AML-193 (cell line): ENCODE data around the gene TPP1.
A peak's percentile ranks its signal among the peaks of the same experiment; 100 is the strongest.

Source experiments
- DNase-seq, 2 experiments: peaks; one replicate each; lab custom pipeline; 2025; lab: John Stamatoyannopoulos, UW

TPP1 gene

GRCh38 chr11:6646918-6647679, 27.9 kb upstream of the TPP1 start:
- peak; percentile 68 to 72 for DNase-seq

- no peak for DNase-seq
Measured at GRCh38 chr11:6646576-6646917, 27.3 kb upstream of the TPP1 start.

GRCh38 chr11:6646071-6646470, 26.8 kb upstream of the TPP1 start:
- no peak for DNase-seq

DNA sequence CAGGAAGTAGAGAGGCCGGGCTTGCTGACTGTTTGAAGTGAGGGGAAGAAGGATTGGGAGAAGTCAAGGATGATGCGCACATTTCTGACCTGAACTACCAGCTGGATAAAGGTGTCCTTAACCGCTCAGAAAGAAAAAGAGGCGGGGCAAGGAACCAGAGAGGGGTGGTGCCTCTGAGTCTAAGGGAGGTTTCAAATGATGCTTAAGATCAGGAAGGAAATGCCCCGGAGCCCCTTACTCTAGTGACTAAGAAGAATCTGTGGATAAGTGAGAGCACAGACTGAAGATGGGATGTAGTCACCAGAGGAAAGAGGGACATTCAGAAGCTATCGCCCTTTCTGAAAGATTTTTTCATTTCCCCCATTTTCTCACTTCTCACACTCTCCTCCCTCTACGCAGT, 23.7 kb upstream of the TPP1 start:
- DNase-seq: no peak

DNA sequence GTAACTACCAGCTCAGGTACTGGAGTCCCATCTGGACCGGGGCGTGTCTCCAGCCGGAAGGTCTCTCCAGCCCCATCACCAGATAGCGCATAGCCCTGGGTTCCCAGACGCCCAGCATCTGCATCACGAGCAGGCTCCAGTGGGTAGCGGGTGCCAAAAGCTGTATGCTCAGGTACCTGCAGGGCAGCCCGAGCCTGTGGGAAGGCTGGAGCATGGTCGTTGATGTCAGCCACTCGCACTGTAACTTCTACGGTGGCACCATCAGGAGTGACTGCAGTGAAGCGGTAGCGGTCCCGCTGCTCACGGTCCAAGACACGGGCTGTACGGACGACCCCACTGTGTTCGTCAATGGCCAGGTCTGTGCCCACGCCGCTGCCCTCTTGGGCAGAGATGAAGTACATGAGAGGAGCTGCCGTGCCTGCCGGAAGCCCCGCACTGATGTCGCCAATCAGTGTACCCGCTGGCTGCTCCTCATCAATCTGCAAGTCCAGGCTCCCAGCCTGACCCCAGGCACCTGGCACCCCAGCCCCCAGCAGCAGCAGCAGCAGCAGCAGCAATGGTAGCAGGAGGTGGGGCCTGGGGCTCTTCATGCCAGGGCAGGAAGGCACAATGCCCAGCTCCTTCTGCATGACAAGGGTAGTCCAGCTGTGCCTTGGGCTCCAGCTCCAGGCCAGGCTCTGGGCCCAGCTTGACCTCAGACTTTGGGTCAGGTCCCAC, 21.9 kb upstream of the TPP1 start:
- no peak for DNase-seq

DNA sequence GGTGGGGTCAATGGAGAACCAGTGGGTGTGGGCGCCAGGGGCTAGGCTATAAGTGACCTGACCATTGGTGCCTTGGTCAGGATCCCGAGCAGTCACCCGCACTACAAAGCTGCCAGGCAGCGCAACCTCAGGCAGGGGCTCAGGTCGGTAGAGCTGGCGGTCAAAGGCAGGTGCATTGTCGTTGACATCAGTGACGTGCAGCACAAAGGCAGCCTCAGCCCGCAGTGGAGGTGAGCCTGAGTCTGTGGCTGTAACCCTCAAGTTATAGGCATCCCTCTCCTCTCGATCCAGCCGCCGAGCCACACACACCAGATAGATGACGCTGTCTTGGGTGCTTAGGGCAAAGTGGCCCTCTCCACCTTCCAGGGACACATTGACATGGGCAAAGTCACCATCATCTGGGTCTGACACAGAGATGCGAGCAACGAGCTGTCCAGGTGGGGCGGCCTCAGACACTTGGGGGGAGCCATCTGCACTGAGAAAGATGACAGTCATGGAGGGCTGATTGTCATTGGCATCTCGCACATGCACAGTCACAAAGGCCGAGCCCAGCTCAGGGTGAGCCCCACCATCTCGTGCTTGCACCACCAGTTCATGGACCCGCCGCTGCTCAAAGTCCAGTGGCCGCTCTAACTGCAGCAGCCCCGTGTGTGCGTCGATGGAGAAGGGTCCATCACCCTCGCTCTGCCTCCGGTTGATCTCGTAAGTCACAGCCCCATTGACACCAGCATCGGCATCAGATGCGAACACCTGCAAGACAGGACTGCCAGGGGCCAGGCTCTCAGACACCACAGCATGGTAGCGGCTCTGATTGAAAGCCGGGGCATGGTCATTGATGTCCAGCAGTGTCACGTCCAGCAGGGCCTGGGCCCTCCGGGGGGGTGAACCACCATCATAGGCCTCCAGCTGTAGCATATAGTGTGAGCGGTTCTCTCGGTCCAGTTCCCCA, 21.1 kb upstream of the TPP1 start:
- DNase-seq: no peak

DNA sequence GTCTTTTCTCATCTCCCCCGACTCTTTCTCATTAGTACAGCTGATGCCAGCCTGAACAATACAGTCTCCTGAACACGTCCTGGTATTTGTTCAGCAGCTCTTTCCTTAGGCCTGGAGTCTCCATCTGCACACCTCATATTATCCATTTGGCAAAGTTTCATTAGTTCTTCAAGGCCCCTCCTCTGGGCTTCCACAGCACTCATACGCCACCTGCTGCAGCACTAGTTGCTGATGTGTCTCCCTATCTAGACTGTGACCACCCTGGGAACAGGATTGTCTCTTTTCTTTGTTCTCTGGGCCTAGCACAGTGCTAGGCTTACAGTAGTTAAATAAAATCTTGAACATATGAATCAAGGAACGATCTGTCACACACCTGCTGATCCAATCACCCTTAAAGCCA, 19.2 kb upstream of the TPP1 start:
- DNase-seq: no peak

GRCh38 chr11:6637871-6638270, 18.6 kb upstream of the TPP1 start:
- no peak for DNase-seq

GRCh38 chr11:6636480-6636879, 17.3 kb upstream of the TPP1 start:
- no peak for DNase-seq

DNA sequence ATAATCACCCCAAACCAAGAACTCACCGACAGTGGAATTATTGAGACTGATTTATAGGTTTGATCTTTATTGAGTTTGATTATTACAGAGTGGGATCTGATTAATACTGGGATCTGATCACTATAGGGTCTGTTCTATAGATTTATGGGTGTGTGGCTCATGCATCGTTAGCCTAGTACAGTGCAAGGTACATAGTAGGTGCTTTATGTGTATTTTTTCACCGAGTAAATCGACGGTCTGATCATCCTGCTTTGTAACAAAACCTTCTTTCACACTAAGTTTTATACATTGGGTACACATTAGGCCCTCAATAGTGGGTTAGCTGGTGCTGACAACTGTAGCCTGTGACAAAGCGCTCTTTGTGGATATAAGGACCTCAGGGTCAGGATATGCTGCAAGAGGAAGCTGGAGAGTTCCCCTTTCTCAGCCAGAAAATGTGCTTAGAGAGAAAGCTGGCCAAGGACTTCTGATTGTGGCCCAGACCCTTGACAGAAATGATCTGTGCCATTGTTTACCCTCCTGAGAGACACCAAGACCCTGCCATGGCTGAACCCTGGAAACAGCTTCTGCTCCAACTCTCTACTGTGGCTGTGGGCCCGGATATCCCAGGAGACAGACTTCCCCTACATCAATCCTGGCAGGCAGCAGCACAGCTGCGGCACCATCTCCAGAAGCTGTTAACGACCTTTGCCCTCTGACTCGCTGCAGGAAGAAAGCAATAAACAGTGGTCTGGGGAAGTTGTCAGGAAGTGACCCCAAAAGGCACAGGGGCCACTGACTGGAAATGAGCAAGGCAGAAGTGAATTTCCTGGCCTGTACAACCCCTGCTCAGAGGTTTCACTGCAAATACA, 16.1 kb upstream of the TPP1 start:
- DNase-seq: peak; percentile 86 to 87

- no peak for DNase-seq
Measured at GRCh38 chr11:6634534-6634933, 15.3 kb upstream of the TPP1 start.

DNA sequence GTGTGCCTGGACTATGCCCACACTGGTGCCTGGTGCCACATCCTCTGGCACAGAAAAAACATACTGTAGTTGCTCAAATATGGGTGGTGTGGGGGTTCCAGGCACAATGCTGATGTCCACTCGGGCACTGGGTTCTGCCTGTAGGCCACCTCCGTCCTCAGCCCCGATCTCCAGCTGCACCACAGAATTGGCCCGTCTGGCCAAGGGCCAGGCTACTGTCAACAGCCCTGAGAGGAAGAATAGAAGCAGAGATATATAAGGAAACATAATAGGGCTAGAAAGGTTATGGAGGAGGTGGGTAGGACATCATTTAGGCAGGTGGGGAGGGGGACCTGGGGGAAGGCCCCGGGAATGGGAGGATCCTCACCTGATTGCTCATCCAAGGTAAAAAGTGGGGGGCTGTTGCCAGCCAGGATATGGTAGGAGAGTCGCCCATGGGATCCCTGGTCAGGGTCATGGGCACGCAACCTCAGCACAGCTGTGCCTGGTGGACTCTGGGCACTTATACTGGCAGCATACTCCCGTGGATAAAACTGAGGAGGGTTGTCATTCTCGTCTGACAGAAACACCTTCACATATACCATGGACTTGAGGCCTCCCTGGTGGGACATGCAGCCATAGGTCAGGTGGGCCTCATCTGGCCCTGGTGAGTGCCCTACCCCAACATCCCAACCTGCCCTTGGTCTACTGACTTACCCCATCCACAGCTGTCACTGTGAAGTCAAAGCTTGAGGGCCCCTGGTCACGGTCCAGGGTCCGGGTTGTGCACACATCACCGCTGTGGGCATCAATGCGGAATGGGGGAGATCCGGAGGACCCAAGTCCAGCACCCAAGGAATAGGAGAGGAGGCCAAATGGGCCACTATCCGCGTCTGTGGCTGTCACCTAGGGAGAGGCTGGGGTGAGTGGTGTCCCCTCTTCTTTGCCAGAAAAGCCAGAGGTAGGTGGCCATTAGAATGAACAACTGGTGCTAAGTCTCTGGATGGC, 14.5 kb upstream of the TPP1 start:
- no peak for DNase-seq

DNA sequence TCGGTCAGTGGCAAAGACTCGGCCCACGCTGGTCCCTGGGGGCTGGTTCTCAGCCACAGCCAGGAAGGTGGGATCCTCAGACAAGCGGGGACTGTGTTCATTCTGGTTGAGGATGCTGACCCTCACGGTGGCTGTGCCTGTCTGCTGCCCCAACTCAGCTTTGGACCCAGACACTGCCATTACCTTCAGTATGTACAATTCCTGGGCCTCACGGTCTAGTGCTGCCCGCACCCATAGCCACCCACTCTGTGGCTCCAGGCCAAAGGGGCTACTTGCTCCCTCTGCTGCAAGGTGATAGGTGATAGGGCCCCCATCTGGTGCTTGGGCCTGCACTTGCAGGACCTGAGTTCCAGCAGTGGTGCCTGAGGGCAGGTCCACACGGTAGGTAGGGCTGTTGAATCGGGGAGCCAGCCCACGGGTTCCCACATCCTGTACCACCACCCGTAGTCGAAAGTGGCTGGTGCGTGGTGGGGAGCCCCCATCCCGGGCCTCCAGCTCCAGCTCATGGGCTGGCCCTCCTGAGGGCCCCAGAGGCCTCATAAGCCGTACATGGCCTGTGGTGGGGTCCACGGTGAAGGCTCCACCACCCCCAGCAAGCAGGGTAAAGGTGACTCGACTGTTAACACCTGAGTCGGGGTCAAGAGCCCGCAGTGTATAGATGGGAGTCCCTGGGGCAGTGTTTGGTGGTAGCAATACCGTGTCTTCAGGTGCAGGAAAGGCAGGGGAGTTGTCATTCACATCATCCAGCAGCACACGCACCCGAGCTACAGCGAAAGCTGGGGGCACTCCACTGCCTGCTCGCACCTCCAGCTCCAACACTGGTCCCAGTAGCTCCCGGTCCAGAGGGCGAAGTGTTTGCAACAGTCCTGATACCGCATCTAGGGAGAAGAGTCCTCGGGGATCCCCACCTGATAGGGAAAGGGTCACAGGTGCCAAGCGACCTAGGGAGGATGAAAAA, 13.2 kb upstream of the TPP1 start:
- DNase-seq: no peak

- no peak for DNase-seq
Measured at GRCh38 chr11:6631361-6631890, 12.2 kb upstream of the TPP1 start.

DNA sequence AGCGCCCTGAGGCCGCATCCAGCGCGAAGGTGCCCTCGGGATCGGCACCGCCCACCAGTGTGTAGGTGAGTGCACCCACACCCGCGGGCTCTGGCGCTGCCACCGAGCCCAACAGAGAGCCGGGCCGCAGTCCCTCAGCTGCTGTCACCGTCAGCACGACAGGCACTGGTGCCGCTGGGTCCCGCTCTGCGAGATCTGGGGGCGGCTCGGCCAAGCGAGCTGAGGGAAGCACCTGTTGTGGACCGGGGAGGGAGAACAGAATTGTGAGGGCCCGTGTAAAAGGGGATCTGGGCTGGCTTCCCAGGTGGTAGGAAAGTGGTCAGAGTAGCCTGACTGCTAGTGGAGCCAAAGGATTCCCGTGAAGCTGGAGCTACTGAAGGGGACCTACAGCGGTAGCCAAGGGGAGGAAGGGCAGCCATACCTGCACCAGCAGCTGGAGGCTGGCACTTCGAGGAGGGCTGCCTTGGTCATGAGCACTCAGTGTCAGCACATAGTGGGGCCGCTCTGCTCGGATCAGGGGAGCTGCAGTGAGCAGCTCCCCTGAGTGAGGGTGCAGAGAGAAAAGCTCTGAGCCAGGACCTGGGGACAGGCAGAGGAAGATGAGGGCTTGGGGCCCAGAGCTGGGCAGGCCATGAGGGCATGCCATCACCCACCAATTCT, 11.5 kb upstream of the TPP1 start:
- DNase-seq: no peak

DNA sequence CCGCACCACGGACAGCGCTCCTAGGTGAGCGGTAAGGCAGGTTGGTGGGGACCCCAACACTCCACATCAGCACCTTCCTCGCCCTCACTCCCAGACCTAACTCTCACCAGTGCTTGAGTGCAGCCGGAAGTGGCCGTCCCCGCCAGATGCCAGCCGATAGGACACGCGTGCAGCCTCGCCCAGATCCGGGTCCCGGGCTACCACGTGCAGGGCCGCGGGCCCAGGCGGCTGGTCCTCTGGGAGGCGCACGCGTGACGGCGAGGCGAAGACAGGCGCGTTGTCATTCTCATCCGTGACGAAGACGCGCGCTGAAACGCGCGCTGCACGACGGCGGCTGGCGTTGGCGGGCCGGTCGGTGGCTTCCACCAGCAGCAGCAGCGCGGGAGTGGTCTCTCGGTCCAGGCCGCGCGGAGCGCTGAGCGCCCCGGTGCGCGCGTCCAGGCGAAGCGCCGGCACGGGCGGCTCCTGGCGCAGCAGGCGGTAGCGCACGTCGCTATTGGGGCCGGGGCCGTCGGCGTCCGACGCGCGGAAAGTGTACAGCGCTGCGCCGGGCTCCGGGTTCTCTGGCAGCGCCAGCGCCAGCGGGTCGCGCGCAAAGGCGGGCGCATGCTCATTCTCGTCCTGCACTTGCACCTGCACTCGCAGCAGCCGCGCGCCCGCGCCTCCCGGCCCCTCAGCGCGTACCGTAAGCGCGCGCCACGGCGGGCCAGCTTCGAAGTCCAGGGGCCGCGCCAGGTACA, 10.8 kb upstream of the TPP1 start:
- no peak for DNase-seq

GRCh38 chr11:6629573-6629891, 10.3 kb upstream of the TPP1 start:
- no peak for DNase-seq

GRCh38 chr11:6628526-6628925, 9.3 kb upstream of the TPP1 start:
- DNase-seq: no peak
